Keratinocyte (primary cell): ENCODE measurements around the gene HOXC6. TPM values are rescaled to one million over a fixed set of nuclear protein-coding genes. Genes with fewer than 3 reads are reported as not detected.
"Not testable (repeated sequence)": the region's sequence is repeated elsewhere in the genome, so short reads cannot be mapped to it uniquely, and the experiment has no call there.

Source experiments
- DNase-seq: peaks from one replicate; pipeline ENCODE4 v3.0.0-alpha.2; 2011; ENCODE audit warnings: low read depth, missing footprints, low spot score
- FAIRE-seq: peaks from 2 replicates; lab custom pipeline; 2011; peaks lifted over from hg19 to GRCh38; lab: Jason Lieb, UNC
- H2AFZ ChIP-seq: 2 replicates; pipeline ENCODE4 v1.6.0; 2012; ENCODE audit warnings: low read length, control low read depth, inconsistent platforms; ENCODE audit not compliant: control insufficient read depth
- H3K27ac ChIP-seq: 2 replicates; pipeline ENCODE4 v1.5.1; 2011; ENCODE audit warnings: low read length; ENCODE audit not compliant: control insufficient read depth, insufficient read depth
- H3K27me3 ChIP-seq: 3 replicates; pipeline ENCODE4 v1.6.0; 2011; ENCODE audit warnings: low read length; ENCODE audit not compliant: control insufficient read depth, insufficient read depth; ENCODE audit errors: extremely low read depth
- H3K36me3 ChIP-seq, 2 experiments: 2 replicates in 1 of 2; 3 replicates in 1 of 2; pipeline ENCODE4 v1.5.1; 2011; ENCODE audit warnings: low read length in 2 of 2, mild to moderate bottlenecking in 1 of 2; ENCODE audit not compliant: control insufficient read depth in 2 of 2, insufficient read depth in 2 of 2; ENCODE audit errors: extremely low read depth in 1 of 2
- H3K4me1 ChIP-seq: 3 replicates; pipeline ENCODE4 v1.5.1; 2011; ENCODE audit warnings: low read length; ENCODE audit not compliant: control insufficient read depth, insufficient read depth; ENCODE audit errors: extremely low read depth
- H3K4me2 ChIP-seq: 3 replicates; pipeline ENCODE4 v1.6.0; 2011; ENCODE audit warnings: low read depth, low read length; ENCODE audit not compliant: control insufficient read depth, insufficient read depth; ENCODE audit errors: extremely low read depth
- H3K4me3 ChIP-seq, 3 experiments: fragments of 200-600 bp in 1 of 3; sonication (generic) in 1 of 3; 2 replicates in 2 of 3; 3 replicates in 1 of 3; pipeline ENCODE4 v1.5.1; 2011 to 2016; ENCODE audit warnings: low read length in 3 of 3, mild to moderate bottlenecking in 3 of 3, control low read depth in 2 of 3, inconsistent platforms in 1 of 3, low read depth in 1 of 3, mixed read lengths in 1 of 3, mixed run types in 1 of 3, moderate library complexity in 1 of 3; ENCODE audit not compliant: control insufficient read depth in 2 of 3, insufficient read depth in 2 of 3; ENCODE audit errors: extremely low read depth in 1 of 3
- H3K79me2 ChIP-seq: 2 replicates; pipeline ENCODE4 v1.6.0; 2012; ENCODE audit warnings: low read length; ENCODE audit not compliant: control insufficient read depth, insufficient read depth
- H3K9ac ChIP-seq: 3 replicates; pipeline ENCODE4 v1.6.0; 2011; ENCODE audit warnings: low read length; ENCODE audit not compliant: control insufficient read depth, insufficient read depth; ENCODE audit errors: extremely low read depth
- H3K9me1 ChIP-seq: 3 replicates; pipeline ENCODE4 v1.6.0; 2011; ENCODE audit warnings: low read length; ENCODE audit not compliant: control insufficient read depth, insufficient read depth; ENCODE audit errors: extremely low read depth
- H3K9me3 ChIP-seq: 2 replicates; pipeline ENCODE4 v1.5.1; 2012; ENCODE audit warnings: low read depth, low read length; ENCODE audit not compliant: control insufficient read depth
- H4K20me1 ChIP-seq: 3 replicates; pipeline ENCODE4 v1.6.0; 2011; ENCODE audit warnings: low read length; ENCODE audit not compliant: control insufficient read depth, insufficient read depth; ENCODE audit errors: extremely low read depth
- EZH2 ChIP-seq: IDR thresholded peaks from one replicate; pipeline ENCODE4 v1.6.1; 2012; ENCODE audit warnings: inconsistent platforms, mild to moderate bottlenecking, low read length, moderate library complexity
- dilution Hi-C: fragments of 300-500 bp; cut with MboI; formaldehyde crosslinking; loops from one replicate; pipeline ENCODE4 v1.7.0; 2020; ENCODE audit warnings: low sequenced_read_pairs; ENCODE audit not compliant: extremely low pct_ligation_motif_present
- polyA plus RNA-seq, 5 experiments: library from polyadenylated mRNA; depleted of rRNA in 3 of 5; stranded (reverse) in 3 of 5; stranded (forward) in 1 of 5; unstranded in 1 of 5; fragments of >200 nt; gene quantifications; 1 replicate in 1 of 5; 2 replicates in 3 of 5; 3 replicates in 1 of 5; pipeline versions ENCODE4 v1.2.1 to v1.2.3, GENCODE V29; 2011 to 2012; ENCODE audit warnings: missing spikeins in 2 of 5, low read depth in 1 of 5, low replicate concordance in 1 of 5
- TF ChIP-seq, protein P1 (sequence below), 3 experiments: IDR thresholded peaks in 1 of 3; conservative IDR thresholded peaks in 1 of 3; optimal IDR thresholded peaks in 1 of 3; 2 replicates in 2 of 3; 3 replicates in 1 of 3; pipeline versions ENCODE3 to v1.5.1; 2011; ENCODE audit warnings: low read length in 3 of 3, mild to moderate bottlenecking in 3 of 3, moderate library complexity in 2 of 3, control low read depth in 1 of 3, inconsistent platforms in 1 of 3; ENCODE audit not compliant: insufficient read depth in 2 of 3; ENCODE audit errors: extremely low read depth in 1 of 3

Gene HOXC6
- polyA plus RNA-seq, 1 donor (not counting 4 experiments of a cell fraction or from before 2014, with no cell fraction given), result 4.7 TPM

GRCh38 chr12:54040648-54041047 lies 12.4 kb downstream of the HOXC6 start:
- dilution Hi-C loops, result no loop called here
- no peak overlapping the region for H3K27ac ChIP-seq
- H3K79me2 ChIP-seq, result no peaks in the 10 kb centered on the region
- TF ChIP-seq EZH2, result no peak
- no peak overlapping the region for H3K4me3 ChIP-seq
- peaks cover 3% of the 10 kb centered on the region for H3K27me3 ChIP-seq
- no peaks in the 10 kb centered on the region for H3K36me3 ChIP-seq
- no peak overlapping the region for H3K4me2 ChIP-seq
- no peak overlapping the region for H2AFZ ChIP-seq
- H3K9me1 ChIP-seq, result no peaks in the 10 kb centered on the region
- peaks cover 29% of the 10 kb centered on the region for H3K4me1 ChIP-seq
- no peak for DNase-seq
- no peak for FAIRE-seq
- H4K20me1 ChIP-seq, result no peaks in the 10 kb centered on the region
- no peaks in the 10 kb centered on the region for H3K9me3 ChIP-seq
- no peak overlapping the region for H3K9ac ChIP-seq

DNA sequence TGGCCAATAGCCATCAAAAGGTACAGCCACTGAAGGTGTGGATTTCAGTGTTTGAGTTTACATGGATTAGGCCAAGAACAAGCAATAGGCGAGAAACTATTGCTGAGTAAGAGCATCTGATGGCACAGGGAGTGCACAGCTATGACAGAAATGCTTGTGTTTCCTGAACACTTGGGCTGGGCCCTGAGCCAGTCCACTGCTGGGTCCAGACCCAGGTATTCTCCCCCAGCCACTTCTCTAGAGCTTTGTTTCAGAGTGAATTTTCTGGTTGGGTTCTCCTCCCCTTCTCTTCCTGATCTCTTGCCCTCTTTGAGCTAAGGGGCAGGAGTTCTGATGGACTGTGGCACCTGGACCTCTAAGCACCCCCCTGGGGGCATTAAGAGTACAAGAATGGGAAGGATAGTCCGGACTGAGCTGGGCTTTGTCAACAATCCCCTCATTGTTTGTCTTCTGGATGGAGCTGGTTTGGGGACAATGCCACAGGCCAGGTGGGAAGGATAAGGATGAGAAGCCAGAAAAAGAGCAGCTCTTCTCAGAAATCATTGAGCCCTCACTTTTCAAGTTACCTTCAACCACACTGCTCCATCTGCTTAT lies 13.0 kb downstream of the HOXC6 start:
- H3K4me2 ChIP-seq, result no peak overlapping the region
- TF ChIP-seq, protein P1, sequence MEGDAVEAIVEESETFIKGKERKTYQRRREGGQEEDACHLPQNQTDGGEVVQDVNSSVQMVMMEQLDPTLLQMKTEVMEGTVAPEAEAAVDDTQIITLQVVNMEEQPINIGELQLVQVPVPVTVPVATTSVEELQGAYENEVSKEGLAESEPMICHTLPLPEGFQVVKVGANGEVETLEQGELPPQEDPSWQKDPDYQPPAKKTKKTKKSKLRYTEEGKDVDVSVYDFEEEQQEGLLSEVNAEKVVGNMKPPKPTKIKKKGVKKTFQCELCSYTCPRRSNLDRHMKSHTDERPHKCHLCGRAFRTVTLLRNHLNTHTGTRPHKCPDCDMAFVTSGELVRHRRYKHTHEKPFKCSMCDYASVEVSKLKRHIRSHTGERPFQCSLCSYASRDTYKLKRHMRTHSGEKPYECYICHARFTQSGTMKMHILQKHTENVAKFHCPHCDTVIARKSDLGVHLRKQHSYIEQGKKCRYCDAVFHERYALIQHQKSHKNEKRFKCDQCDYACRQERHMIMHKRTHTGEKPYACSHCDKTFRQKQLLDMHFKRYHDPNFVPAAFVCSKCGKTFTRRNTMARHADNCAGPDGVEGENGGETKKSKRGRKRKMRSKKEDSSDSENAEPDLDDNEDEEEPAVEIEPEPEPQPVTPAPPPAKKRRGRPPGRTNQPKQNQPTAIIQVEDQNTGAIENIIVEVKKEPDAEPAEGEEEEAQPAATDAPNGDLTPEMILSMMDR (optimal IDR thresholded peaks at IDR 0.05 in 1 of 3, IDR thresholded peaks at IDR 0.05 in 1 of 3, conservative IDR thresholded peaks at IDR 0.05 in 1 of 3; ENCODE audit: extremely low read depth in 1 of 3, insufficient read depth in 2 of 3, low read length in 3 of 3), result no peak
- no peak for TF ChIP-seq EZH2
- peaks cover 23% of the 10 kb centered on the region for H3K4me1 ChIP-seq
- no peaks in the 10 kb centered on the region for H3K36me3 ChIP-seq
- H3K4me3 ChIP-seq, result no peak overlapping the region
- H3K9me3 ChIP-seq, result no peaks in the 10 kb centered on the region
- dilution Hi-C loops, result no loop called here
- no peaks in the 10 kb centered on the region for H3K9me1 ChIP-seq
- H3K79me2 ChIP-seq, result no peaks in the 10 kb centered on the region
- H3K9ac ChIP-seq, result no peak overlapping the region
- peaks cover 3% of the 10 kb centered on the region for H3K27me3 ChIP-seq
- no peak overlapping the region for H3K27ac ChIP-seq
- H2AFZ ChIP-seq, result no peak overlapping the region
- H4K20me1 ChIP-seq, result no peaks in the 10 kb centered on the region
- no peak for DNase-seq
- FAIRE-seq, result no peak

DNA sequence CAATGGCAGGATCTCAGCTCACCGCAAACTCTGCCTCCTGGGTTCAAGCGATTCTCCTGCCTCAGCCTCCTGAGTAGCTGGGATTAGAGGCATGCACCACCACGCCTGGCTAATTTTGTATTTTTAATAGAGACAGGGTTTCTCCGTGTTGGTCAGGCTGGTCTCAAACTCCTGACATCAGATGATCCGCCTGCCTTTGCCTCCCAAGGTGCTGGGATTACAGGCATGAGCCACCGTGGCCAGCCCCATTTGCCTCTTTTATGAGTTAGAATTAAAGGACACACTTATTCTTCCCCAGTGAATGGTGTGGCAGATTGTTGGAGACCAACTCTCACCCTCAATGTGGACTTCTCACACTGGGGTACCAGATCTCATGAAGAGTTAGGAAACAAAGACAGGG lies 13.8 kb downstream of the HOXC6 start:
- H2AFZ ChIP-seq, dilution Hi-C loops, H3K4me2 ChIP-seq, H3K9me3 ChIP-seq, H3K4me3 ChIP-seq, H3K27me3 ChIP-seq, H3K36me3 ChIP-seq, H3K9me1 ChIP-seq, DNase-seq, H4K20me1 ChIP-seq, H3K27ac ChIP-seq, H3K79me2 ChIP-seq, H3K9ac ChIP-seq, FAIRE-seq: not testable (repeated sequence)
- peaks cover 15% of the 10 kb centered on the region for H3K4me1 ChIP-seq
